H1 (cell line): ENCODE data around the gene MSN. TPM values are rescaled to one million over a fixed set of nuclear protein-coding genes. Genes with fewer than 3 reads are reported as not detected.
A peak's percentile ranks its signal among the peaks of the same experiment; 100 is the strongest.

ENCODE experiments used
- CTCF ChIA-PET: fragments of 300-600 bp; sonication (Branson Sonifier 250); formaldehyde crosslinking; loops from one replicate; lab custom pipeline; 2021; ENCODE audit not compliant: partially characterized antibody; lab: Charles Lee
- POLR2A ChIA-PET: fragments of 300-600 bp; sonication (Branson Sonifier 250); formaldehyde crosslinking; loops from one replicate; lab custom pipeline; 2021; ENCODE audit warnings: inconsistent platforms; ENCODE audit not compliant: partially characterized antibody; lab: Charles Lee
- DNase-seq, 2 experiments: peaks; one replicate each; pipeline versions ENCODE4 v3.0.0 to v3.0.0-alpha.2; 2010 to 2022; ENCODE audit warnings: low spot score in 2 of 2, low read depth in 1 of 2, mixed read lengths in 1 of 2
- FAIRE-seq: peaks from 2 replicates; lab custom pipeline; 2011; peaks lifted over from hg19 to GRCh38; lab: Jason Lieb, UNC
- H2AFZ ChIP-seq: 2 replicates; pipeline ENCODE4 v1.8.1; 2012; ENCODE audit warnings: low read length, inconsistent platforms
- H2AK5ac ChIP-seq: 2 replicates; pipeline ENCODE4 v1.6.1; 2013; ENCODE audit warnings: low read depth, low read length
- H2BK120ac ChIP-seq: replicated peaks from 2 replicates; pipeline ENCODE3; 2013; ENCODE audit warnings: low read depth, low read length, inconsistent platforms
- H2BK12ac ChIP-seq: 2 replicates; pipeline ENCODE4 v1.6.1; 2013; ENCODE audit warnings: low read depth, low read length
- H2BK15ac ChIP-seq: 2 replicates; pipeline ENCODE4 v1.6.1; 2013; ENCODE audit warnings: low read length
- H2BK20ac ChIP-seq: 2 replicates; pipeline ENCODE4 v1.6.1; 2013; ENCODE audit warnings: low read length
- H2BK5ac ChIP-seq: 2 replicates; pipeline ENCODE4 v1.6.1; 2013; ENCODE audit warnings: low read depth, low read length
- H3K14ac ChIP-seq: 2 replicates; pipeline ENCODE4 v1.6.1; 2013; ENCODE audit warnings: inconsistent platforms; ENCODE audit not compliant: insufficient read length
- H3K18ac ChIP-seq: 2 replicates; pipeline ENCODE4 v1.6.1; 2013; ENCODE audit warnings: low read length; ENCODE audit errors: extremely low read depth
- H3K23ac ChIP-seq: 2 replicates; pipeline ENCODE4 v1.6.1; 2013; ENCODE audit warnings: inconsistent platforms; ENCODE audit not compliant: insufficient read length
- H3K23me2 ChIP-seq: 2 replicates; pipeline ENCODE4 v1.6.1; 2013; ENCODE audit warnings: low read depth, low read length
- H3K27ac ChIP-seq: 2 replicates; pipeline ENCODE4 v1.6.1; 2011; ENCODE audit warnings: low read depth, low read length, inconsistent platforms
- H3K27me3 ChIP-seq, 4 experiments: replicated peaks in 1 of 4; 1 replicate in 1 of 4; 2 replicates in 3 of 4; pipeline versions ENCODE4 v1.6.1 to v1.8.1; 2011 to 2013; ENCODE audit warnings: low read length in 3 of 4, mild to moderate bottlenecking in 3 of 4, inconsistent platforms in 2 of 4, mixed read lengths in 2 of 4, moderate library complexity in 1 of 4; ENCODE audit not compliant: control insufficient read depth in 3 of 4, insufficient read depth in 3 of 4; ENCODE audit errors: extremely low read depth in 1 of 4
- H3K36me3 ChIP-seq, 4 experiments: 2 replicates each; pipeline versions ENCODE4 v1.6.1 to v1.8.1; 2011 to 2013; ENCODE audit warnings: mild to moderate bottlenecking in 4 of 4, low read length in 3 of 4, moderate library complexity in 2 of 4, control low read depth in 1 of 4, inconsistent platforms in 1 of 4; ENCODE audit not compliant: insufficient read depth in 4 of 4, control insufficient read depth in 2 of 4
- H3K4ac ChIP-seq: replicated peaks from 2 replicates; pipeline ENCODE3; 2013; ENCODE audit warnings: low read length, low read depth, mixed read lengths, inconsistent platforms; ENCODE audit not compliant: insufficient read length
- H3K4me1 ChIP-seq, 4 experiments: replicated peaks in 1 of 4; 1 replicate in 1 of 4; 2 replicates in 3 of 4; pipeline versions ENCODE4 v1.6.1 to v1.8.1; 2011 to 2013; ENCODE audit warnings: low read length in 3 of 4, inconsistent platforms in 2 of 4, mixed read lengths in 1 of 4; ENCODE audit not compliant: insufficient read depth in 4 of 4, control insufficient read depth in 3 of 4
- H3K4me2 ChIP-seq, 2 experiments: 2 replicates each; pipeline versions ENCODE4 v1.6.1 to v1.8.1; 2011 to 2013; ENCODE audit warnings: low read depth in 2 of 2, low read length in 2 of 2, control low read depth in 1 of 2, inconsistent platforms in 1 of 2, mild to moderate bottlenecking in 1 of 2; ENCODE audit not compliant: insufficient read depth in 1 of 2
- H3K4me3 ChIP-seq, 4 experiments: fragments of 200-600, 300-600 bp in 1 of 4; sonication (generic), shearing (Covaris generic), sonication (Bioruptor Twin) in 1 of 4; 2 replicates each; pipeline versions ENCODE4 v1.5.1 to v1.8.1; 2011 to 2016; ENCODE audit warnings: low read length in 4 of 4, low read depth in 3 of 4, control low read depth in 2 of 4, inconsistent platforms in 2 of 4, mild to moderate bottlenecking in 2 of 4, mixed read lengths in 1 of 4, moderate library complexity in 1 of 4; ENCODE audit not compliant: insufficient read depth in 2 of 4; ENCODE audit errors: extremely low read depth in 1 of 4
- H3K56ac ChIP-seq: replicated peaks from 2 replicates; pipeline ENCODE3; 2013; ENCODE audit warnings: low read depth, mild to moderate bottlenecking, mixed read lengths, low read length, inconsistent platforms; ENCODE audit not compliant: insufficient read length
- H3K79me1 ChIP-seq: 2 replicates; pipeline ENCODE4 v1.6.1; 2013; ENCODE audit warnings: low read depth, low read length, control low read depth
- H3K79me2 ChIP-seq, 2 experiments: 2 replicates each; pipeline versions ENCODE4 v1.6.1 to v1.8.1; 2012 to 2013; ENCODE audit warnings: low read length in 2 of 2, mild to moderate bottlenecking in 2 of 2, inconsistent platforms in 1 of 2; ENCODE audit not compliant: insufficient read depth in 2 of 2, control insufficient read depth in 1 of 2
- H3K9ac ChIP-seq, 4 experiments: replicated peaks in 1 of 4; 1 replicate in 1 of 4; 2 replicates in 3 of 4; pipeline versions ENCODE4 v1.6.1 to v1.8.1; 2011 to 2013; ENCODE audit warnings: low read depth in 3 of 4, low read length in 3 of 4, control low read depth in 2 of 4, mild to moderate bottlenecking in 2 of 4, moderate library complexity in 2 of 4, inconsistent platforms in 1 of 4; ENCODE audit errors: extremely low read depth in 1 of 4
- H3K9me3 ChIP-seq, 2 experiments: 2 replicates each; pipeline versions ENCODE4 v1.6.1 to v1.8.1; 2012 to 2013; ENCODE audit warnings: mild to moderate bottlenecking in 2 of 2, moderate library complexity in 2 of 2, control low read depth in 1 of 2, inconsistent platforms in 1 of 2, low read depth in 1 of 2, low read length in 1 of 2, mixed read lengths in 1 of 2; ENCODE audit not compliant: insufficient read depth in 2 of 2
- H4K20me1 ChIP-seq, 2 experiments: replicated peaks in 1 of 2; 2 replicates each; pipeline versions ENCODE3 to v1.8.1; 2011 to 2013; ENCODE audit warnings: inconsistent platforms in 2 of 2, low read length in 2 of 2, mild to moderate bottlenecking in 1 of 2; ENCODE audit not compliant: insufficient read depth in 2 of 2, control insufficient read depth in 1 of 2
- H4K5ac ChIP-seq: 2 replicates; pipeline ENCODE4 v1.6.1; 2013; ENCODE audit warnings: low read length, low read depth, mixed read lengths, inconsistent platforms; ENCODE audit not compliant: insufficient read length
- H4K8ac ChIP-seq: 2 replicates; pipeline ENCODE4 v1.8.0; 2013; ENCODE audit warnings: mild to moderate bottlenecking, moderate library complexity, low read length, inconsistent platforms; ENCODE audit not compliant: insufficient read depth; ENCODE audit errors: extremely low read depth
- H4K91ac ChIP-seq: replicated peaks from 2 replicates; pipeline ENCODE3; 2013; ENCODE audit warnings: low read length, mixed read lengths, inconsistent platforms; ENCODE audit not compliant: insufficient read length
- FOSL1 ChIP-seq: IDR thresholded peaks from 2 replicates; pipeline ENCODE4 v1.6.1; 2011; ENCODE audit warnings: mild to moderate bottlenecking, low read depth, low read length, moderate library complexity; ENCODE audit not compliant: insufficient read depth
- JUN ChIP-seq: IDR thresholded peaks from 2 replicates; pipeline ENCODE4 v1.6.1; 2011; ENCODE audit warnings: low read depth, mild to moderate bottlenecking, improper control_type of control experiment, low read length
- WGBS, 2 experiments: shearing (Covaris generic) in 1 of 2; methylation state at CpG; one replicate each; pipeline versions ENCODE4 v1.1.6 to v1.1.7; 2013 to 2015; ENCODE audit warnings: low lambda C conversion rate in 2 of 2, mixed read lengths in 2 of 2, inconsistent platforms in 1 of 2, low coverage in 1 of 2, missing lambda C conversion rate in 1 of 2; ENCODE audit not compliant: insufficient replicate concordance in 2 of 2, insufficient coverage in 1 of 2, insufficient read length in 1 of 2; ENCODE audit errors: extremely low coverage in 1 of 2, missing lambda C conversion rate in 1 of 2; 5-methylcytosine and 5-hydroxymethylcytosine counted together
- polyA plus RNA-seq, 7 experiments: library from polyadenylated mRNA; depleted of rRNA in 3 of 7; stranded (reverse) in 5 of 7; unstranded in 2 of 7; fragments of >200 nt in 5 of 7; fragments of 200-250 nt in 2 of 7; gene quantifications; 1 replicate in 5 of 7; 2 replicates in 1 of 7; 4 replicates in 1 of 7; pipeline versions ENCODE4 v1.2.1 to v1.2.3, GENCODE V29; 2011 to 2013; ENCODE audit warnings: missing spikeins in 2 of 7, mixed read lengths in 2 of 7
- total RNA-seq: library from RNA; stranded (reverse); fragmentation: NEBNext Ultra II Directional; extraction: Animal tissue kit (Norgen Biotek cat#: 25700); gene quantifications from 2 replicates; pipeline ENCODE4 v1.2.1, GENCODE V29; 2021

The MSN gene
- total and polyA plus RNA-seq, 2 of the 8 experiments (the other 6 are each of a cell fraction or from before 2014, with no cell fraction given), result 112 to 133 TPM

- 44% methylated on average over 1 of the region's 6 CpGs; no CpG with 5 or more reads in 1 of the 2 experiments for WGBS, 2 experiments
- H4K5ac ChIP-seq, result no peak overlapping the region
- peak overlapping the region in 2 of 4 experiments; percentile 28 to 45; a peak in 3 of 8 replicates for H3K4me3 ChIP-seq
- H4K20me1 ChIP-seq, result no peaks in the 10 kb centered on the region
- no peaks in the 10 kb centered on the region for H3K36me3 ChIP-seq
- FAIRE-seq (no peak), DNase-seq (no peak)
- no peaks in the 10 kb centered on the region for H3K27me3 ChIP-seq
- no peak overlapping the region for H4K91ac ChIP-seq
- H2BK15ac ChIP-seq, result no peak overlapping the region
- no peak overlapping the region for H2BK20ac ChIP-seq
- H3K4me1 ChIP-seq, result peaks cover 0 to 6% (median 0%) of the 10 kb centered on the region in 4 experiments; a peak in 2 of 7 replicates
- no peak overlapping the region for H2BK12ac ChIP-seq
- no peak overlapping the region for H4K8ac ChIP-seq
- no peak for TF ChIP-seq FOSL1
- TF ChIP-seq JUN, result no peak
- H3K79me1 ChIP-seq, result no peaks in the 10 kb centered on the region
- H3K56ac ChIP-seq, result no peak overlapping the region
- H3K4me2 ChIP-seq, result peak overlapping the region; percentile 38 to 87; a peak in 3 of 4 replicates
- POLR2A ChIA-PET, result interaction anchor here (0.7 to 1.0 kb wide), 3 partner anchors 11 to 15 kb away, joined by 3 to 4 read pairs (median 3); no protein-coding TSS in a partner anchor
- no peak overlapping the region for H3K9ac ChIP-seq
- H3K9me3 ChIP-seq, result no peaks in the 10 kb centered on the region
- H3K27ac ChIP-seq, result no peak overlapping the region
- H2BK120ac ChIP-seq, result no peak overlapping the region
- H3K23me2 ChIP-seq, result no peaks in the 10 kb centered on the region
- no peak overlapping the region; the same call in 1 of the 2 replicates for H3K18ac ChIP-seq
- no peak overlapping the region for H3K14ac ChIP-seq
- H2AK5ac ChIP-seq, result no peak overlapping the region
- peaks cover 0 to 33% of the 10 kb centered on the region in 2 experiments; a peak in 2 of 4 replicates for H3K79me2 ChIP-seq
- H3K23ac ChIP-seq, result no peak overlapping the region
- no peak overlapping the region for H2AFZ ChIP-seq
- H3K4ac ChIP-seq, result no peak overlapping the region
- CTCF ChIA-PET, result interaction anchor here (0.8 to 1.7 kb wide), 2 partner anchors 9 to 31 kb away, joined by 4 read pairs; no protein-coding TSS in a partner anchor
- H2BK5ac ChIP-seq, result no peak overlapping the region
Measured at GRCh38 chrX:65667157-65667502, 324 bp upstream of the MSN start.
